T-helper 1 cell treated with Interleukin-12 subunit alpha and Interleukin-12 subunit beta and Interleukin-4 antibody, amounts not matched to agents 30 μg/mL and 1 μg/mL, for 36 hours (primary cell): ENCODE results near the gene PAPPA2.
"Not testable (repeated sequence)": the region's sequence is repeated elsewhere in the genome, so short reads cannot be mapped to it uniquely, and the experiment has no call there.

ENCODE experiments used
- H3K27ac Mint-ChIP-seq: one replicate; pipeline ENCODE4 v1.8.0; 2021; ENCODE audit warnings: mild to moderate bottlenecking, mixed read lengths
- H3K27me3 Mint-ChIP-seq: one replicate; pipeline ENCODE4 v1.8.0; 2021; ENCODE audit warnings: low read depth, mixed read lengths
- H3K36me3 Mint-ChIP-seq: one replicate; pipeline ENCODE4 v1.8.0; 2021; ENCODE audit warnings: low read depth, mixed read lengths
- H3K4me1 Mint-ChIP-seq: one replicate; pipeline ENCODE4 v1.8.0; 2021; ENCODE audit warnings: low read depth, mixed read lengths
- H3K4me3 Mint-ChIP-seq: one replicate; pipeline ENCODE4 v1.8.0; 2021; ENCODE audit warnings: mild to moderate bottlenecking, moderate library complexity, mixed read lengths
- H3K9me3 Mint-ChIP-seq: one replicate; pipeline ENCODE4 v1.8.0; 2021; ENCODE audit warnings: mixed read lengths

The PAPPA2 gene

GRCh38 chr1:176744142-176744541, 281.2 kb downstream of the PAPPA2 start:
- no peaks in the 10 kb centered on the region for H3K27me3 Mint-ChIP-seq
- H3K4me3 Mint-ChIP-seq, result no peak overlapping the region
- H3K36me3 Mint-ChIP-seq, result no peaks in the 10 kb centered on the region
- H3K9me3 Mint-ChIP-seq, result no peaks in the 10 kb centered on the region
- no peak overlapping the region for H3K27ac Mint-ChIP-seq
- no peaks in the 10 kb centered on the region for H3K4me1 Mint-ChIP-seq

- Mint-ChIP-seq H3K4me3 (no peak overlapping the region), H3K27me3 (no peaks in the 10 kb centered on the region), H3K4me1 (no peaks in the 10 kb centered on the region), H3K9me3 (no peaks in the 10 kb centered on the region), H3K36me3 (no peaks in the 10 kb centered on the region), H3K27ac (no peak overlapping the region)
These were observed 283.0 kb downstream of the PAPPA2 start for GRCh38 chr1:176745945-176746344.

GRCh38 chr1:176752505-176752904, 289.5 kb downstream of the PAPPA2 start:
- Mint-ChIP-seq H3K27me3 (no peaks in the 10 kb centered on the region), H3K4me3 (no peak overlapping the region), H3K27ac (no peak overlapping the region), H3K9me3 (no peaks in the 10 kb centered on the region), H3K4me1 (no peaks in the 10 kb centered on the region), H3K36me3 (no peaks in the 10 kb centered on the region)

DNA sequence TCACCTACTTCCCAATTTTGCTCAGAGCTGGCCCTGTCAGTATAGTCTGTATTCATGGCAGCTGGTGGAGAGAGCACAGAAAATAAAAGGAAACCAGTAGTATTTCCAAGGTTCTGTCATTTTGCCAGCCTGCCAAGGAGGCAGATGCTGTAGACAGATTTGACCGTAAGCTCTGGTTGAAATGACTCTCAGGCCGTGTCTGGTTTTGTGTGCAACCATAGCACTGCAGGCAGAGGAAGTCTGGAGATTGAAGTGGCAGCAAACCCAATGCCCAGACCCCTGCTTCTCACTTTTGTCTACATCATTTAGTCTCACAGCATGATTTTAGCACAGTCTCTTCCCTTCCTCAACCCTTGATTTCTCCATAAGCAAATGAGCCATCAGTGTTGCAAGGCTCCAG, 291.7 kb downstream of the PAPPA2 start:
- no peaks in the 10 kb centered on the region for H3K4me1 Mint-ChIP-seq
- no peaks in the 10 kb centered on the region for H3K9me3 Mint-ChIP-seq
- no peak overlapping the region for H3K27ac Mint-ChIP-seq
- no peaks in the 10 kb centered on the region for H3K36me3 Mint-ChIP-seq
- H3K27me3 Mint-ChIP-seq, result no peaks in the 10 kb centered on the region
- no peak overlapping the region for H3K4me3 Mint-ChIP-seq

- H3K4me1 Mint-ChIP-seq, H3K27me3 Mint-ChIP-seq, H3K4me3 Mint-ChIP-seq, H3K27ac Mint-ChIP-seq, H3K36me3 Mint-ChIP-seq, H3K9me3 Mint-ChIP-seq: not testable (repeated sequence)
These were observed 293.8 kb downstream of the PAPPA2 start for GRCh38 chr1:176756817-176757216.

DNA sequence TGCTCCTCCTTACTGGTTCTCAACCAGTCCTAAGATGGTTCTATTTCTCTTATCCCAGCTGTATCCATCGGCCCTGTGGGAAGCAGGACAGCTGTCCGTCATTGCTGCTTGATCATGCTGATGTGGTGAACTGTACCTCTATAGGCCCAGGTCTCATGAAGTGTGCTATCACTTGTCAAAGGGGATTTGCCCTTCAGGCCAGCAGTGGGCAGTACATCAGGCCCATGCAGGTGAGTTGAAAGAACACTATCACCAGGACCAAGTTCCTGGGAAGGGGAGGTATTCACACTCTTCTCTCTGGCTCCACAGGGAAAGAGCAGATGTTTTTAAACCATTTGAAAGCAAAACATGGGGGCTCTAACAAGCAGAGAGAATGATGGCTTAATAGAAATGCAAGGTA, 302.6 kb downstream of the PAPPA2 start:
- no peaks in the 10 kb centered on the region for H3K4me1 Mint-ChIP-seq
- H3K9me3 Mint-ChIP-seq, result no peaks in the 10 kb centered on the region
- no peaks in the 10 kb centered on the region for H3K36me3 Mint-ChIP-seq
- no peak overlapping the region for H3K4me3 Mint-ChIP-seq
- no peak overlapping the region for H3K27ac Mint-ChIP-seq
- no peaks in the 10 kb centered on the region for H3K27me3 Mint-ChIP-seq

- no peak overlapping the region for H3K27ac Mint-ChIP-seq
- H3K4me3 Mint-ChIP-seq, result no peak overlapping the region
- no peaks in the 10 kb centered on the region for H3K27me3 Mint-ChIP-seq
- H3K36me3 Mint-ChIP-seq, result no peaks in the 10 kb centered on the region
- no peaks in the 10 kb centered on the region for H3K4me1 Mint-ChIP-seq
- no peaks in the 10 kb centered on the region for H3K9me3 Mint-ChIP-seq
These were observed 303.8 kb downstream of the PAPPA2 start for GRCh38 chr1:176766779-176767178.

- H3K9me3 Mint-ChIP-seq, result no peaks in the 10 kb centered on the region
- H3K36me3 Mint-ChIP-seq, result no peaks in the 10 kb centered on the region
- H3K4me1 Mint-ChIP-seq, result no peaks in the 10 kb centered on the region
- H3K27ac Mint-ChIP-seq, result no peak overlapping the region
- H3K27me3 Mint-ChIP-seq, result no peaks in the 10 kb centered on the region
- no peak overlapping the region for H3K4me3 Mint-ChIP-seq
These were observed 304.8 kb downstream of the PAPPA2 start for GRCh38 chr1:176767714-176768136.

DNA sequence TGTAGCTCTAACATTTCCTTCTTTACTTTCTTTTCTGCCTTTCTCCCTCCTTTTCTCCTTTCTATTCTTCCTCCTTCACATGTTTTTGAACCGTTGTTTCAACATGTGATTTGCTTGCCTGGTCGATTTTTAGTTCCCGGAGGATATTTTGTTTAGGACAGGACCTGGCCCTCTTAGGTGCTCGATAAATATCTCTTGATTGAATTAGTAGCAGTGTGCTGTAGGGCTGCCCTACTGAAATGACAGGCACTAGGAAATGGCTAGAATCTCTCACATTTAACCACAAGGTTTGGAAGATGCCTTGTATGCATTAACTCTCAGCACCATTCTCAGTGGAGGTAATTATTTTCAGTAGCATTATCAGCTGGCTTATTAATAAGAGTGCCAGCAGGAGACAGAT, 305.6 kb downstream of the PAPPA2 start:
- H3K27me3 Mint-ChIP-seq, result no peaks in the 10 kb centered on the region
- no peaks in the 10 kb centered on the region for H3K36me3 Mint-ChIP-seq
- no peaks in the 10 kb centered on the region for H3K9me3 Mint-ChIP-seq
- H3K4me3 Mint-ChIP-seq, result no peak overlapping the region
- H3K4me1 Mint-ChIP-seq, result no peaks in the 10 kb centered on the region
- no peak overlapping the region for H3K27ac Mint-ChIP-seq

GRCh38 chr1:176770066-176770465, 307.1 kb downstream of the PAPPA2 start:
- Mint-ChIP-seq H3K36me3 (no peaks in the 10 kb centered on the region), H3K4me1 (no peaks in the 10 kb centered on the region), H3K9me3 (no peaks in the 10 kb centered on the region), H3K27ac (no peak overlapping the region), H3K27me3 (no peaks in the 10 kb centered on the region), H3K4me3 (no peak overlapping the region)

DNA sequence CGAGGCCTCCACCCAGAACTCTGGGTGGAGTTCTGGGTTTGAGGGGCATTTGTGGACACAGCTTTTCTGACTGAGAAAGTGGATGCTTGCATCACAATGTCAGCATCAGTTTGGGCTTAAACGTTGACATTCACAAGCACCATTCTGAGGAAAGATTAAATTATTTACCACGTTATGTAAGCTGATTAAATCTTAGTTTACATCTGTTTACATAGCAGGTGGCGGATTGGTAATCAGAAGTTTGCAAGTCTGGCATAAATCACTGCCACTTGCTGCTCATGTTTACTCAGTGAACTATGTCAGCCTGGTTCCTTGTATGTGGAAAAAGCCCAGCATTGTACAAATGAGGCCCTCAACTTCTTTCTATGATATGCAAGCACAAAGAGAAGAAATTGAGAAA, 310.1 kb downstream of the PAPPA2 start:
- no peaks in the 10 kb centered on the region for H3K36me3 Mint-ChIP-seq
- no peak overlapping the region for H3K27ac Mint-ChIP-seq

GRCh38 chr1:176774224-176774623, 311.2 kb downstream of the PAPPA2 start:
- Mint-ChIP-seq H3K4me1 (no peaks in the 10 kb centered on the region), H3K27ac (no peak overlapping the region), H3K27me3 (no peaks in the 10 kb centered on the region), H3K9me3 (no peaks in the 10 kb centered on the region), H3K36me3 (no peaks in the 10 kb centered on the region), H3K4me3 (no peak overlapping the region)

More for the DNA sequence above, 310.1 kb downstream of the PAPPA2 start:
- Mint-ChIP-seq H3K9me3 (no peaks in the 10 kb centered on the region), H3K27me3 (no peaks in the 10 kb centered on the region), H3K4me1 (no peaks in the 10 kb centered on the region), H3K4me3 (no peak overlapping the region)

- Mint-ChIP-seq H3K36me3 (no peaks in the 10 kb centered on the region), H3K27ac (no peak overlapping the region), H3K27me3 (no peaks in the 10 kb centered on the region)
These were observed 312.4 kb downstream of the PAPPA2 start for GRCh38 chr1:176775378-176775777.

GRCh38 chr1:176775996-176776395, 313.0 kb downstream of the PAPPA2 start:
- no peak overlapping the region for H3K4me3 Mint-ChIP-seq
- H3K27me3 Mint-ChIP-seq, result no peaks in the 10 kb centered on the region
- no peak overlapping the region for H3K27ac Mint-ChIP-seq
- no peaks in the 10 kb centered on the region for H3K36me3 Mint-ChIP-seq
- H3K4me1 Mint-ChIP-seq, result no peaks in the 10 kb centered on the region
- H3K9me3 Mint-ChIP-seq, result no peaks in the 10 kb centered on the region

More at GRCh38 chr1:176775378-176775777, 312.4 kb downstream of the PAPPA2 start:
- Mint-ChIP-seq H3K4me1 (no peaks in the 10 kb centered on the region), H3K9me3 (no peaks in the 10 kb centered on the region), H3K4me3 (no peak overlapping the region)

DNA sequence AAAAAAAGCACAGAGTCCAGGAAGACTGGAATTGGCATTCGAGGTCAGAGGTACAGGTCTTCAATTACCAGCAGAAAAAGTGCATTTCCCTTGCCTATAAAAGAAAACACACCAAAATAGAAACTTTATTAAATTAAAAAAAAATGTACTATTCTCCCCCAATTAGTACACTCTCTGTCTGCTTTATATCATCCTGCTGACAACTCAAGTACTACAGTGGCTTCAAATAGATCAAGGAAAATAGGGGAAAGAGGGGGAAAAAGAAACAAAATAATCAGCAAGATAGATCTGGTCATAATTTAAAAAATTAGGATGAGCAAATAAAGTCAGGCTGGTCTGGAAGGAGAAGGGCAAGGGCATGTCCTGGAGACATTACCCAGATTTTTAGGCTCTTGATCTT, 315.1 kb downstream of the PAPPA2 start:
- Mint-ChIP-seq H3K4me1 (no peaks in the 10 kb centered on the region), H3K4me3 (no peak overlapping the region), H3K27ac (no peak overlapping the region), H3K9me3 (no peaks in the 10 kb centered on the region), H3K36me3 (no peaks in the 10 kb centered on the region), H3K27me3 (no peaks in the 10 kb centered on the region)

DNA sequence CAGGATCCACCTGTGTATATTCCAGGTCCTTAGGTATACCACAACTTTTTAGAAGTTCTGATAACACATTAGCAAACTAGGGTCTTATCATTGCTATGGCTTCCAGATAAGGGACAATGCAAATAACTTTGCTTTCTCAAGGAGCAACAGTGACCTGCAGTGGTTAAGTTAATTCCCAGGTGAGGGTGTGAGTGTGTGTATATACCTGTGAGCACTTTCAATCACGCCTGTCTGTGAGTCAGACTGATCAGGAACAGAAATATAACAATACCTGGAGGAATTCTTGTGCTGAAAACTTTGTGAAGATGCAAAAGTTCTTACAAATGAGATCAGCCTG, 317.0 kb downstream of the PAPPA2 start:
- no peaks in the 10 kb centered on the region for H3K27me3 Mint-ChIP-seq
- no peak overlapping the region for H3K4me3 Mint-ChIP-seq
- no peaks in the 10 kb centered on the region for H3K9me3 Mint-ChIP-seq
- H3K27ac Mint-ChIP-seq, result no peak overlapping the region
- no peaks in the 10 kb centered on the region for H3K36me3 Mint-ChIP-seq
- no peaks in the 10 kb centered on the region for H3K4me1 Mint-ChIP-seq
